Erythroblast (primary cell): ENCODE results near the gene ELOVL5.

ENCODE experiments used
- GATA1 ChIP-seq: IDR thresholded peaks from 2 replicates; pipeline ENCODE4 v1.6.1; 2011; ENCODE audit warnings: low read depth, mild to moderate bottlenecking, control low read depth, low read length, moderate library complexity
- POLR2A ChIP-seq: IDR thresholded peaks from 2 replicates; pipeline ENCODE4 v1.6.1; 2011; ENCODE audit warnings: mild to moderate bottlenecking, low read length

GRCh38 chr6:53318429-53318828, 30.3 kb downstream of the ELOVL5 start:
- TF ChIP-seq POLR2A = no peak
- no peak for TF ChIP-seq GATA1
